Measurements from ENCODE around the gene TRPC4AP. TPM values are rescaled to one million over a fixed set of nuclear protein-coding genes. Genes with fewer than 3 reads are reported as not detected.

Gene TRPC4AP
- total RNA-seq, 3 donors from 2014 or later (not counting 1 experiment from before 2014, with no cell fraction given) = 72.3 to 79.0 (median 74.4) TPM

- H3K4me1 ChIP-seq (ENCODE audit: control insufficient read depth, insufficient read depth, low read length) = no peaks in the 10 kb centered on the region
- no peak for TF ChIP-seq CTCF (IDR thresholded peaks at IDR 0.05)
- Mint-ChIP-seq H3K4me3 (no peak overlapping the region), H3K4me1 (peaks cover 0 to 16% of the 10 kb centered on the region in 2 donors), H3K27ac (no peak overlapping the region), H3K36me3 (peaks cover 11% of the 10 kb centered on the region), H3K27me3 (ENCODE audit: low read depth in 2 of 2) (no peaks in the 10 kb centered on the region), H3K9me3 (no peaks in the 10 kb centered on the region)
- intact Hi-C loops (cut with micrococcal nuclease) = no loop called here
- H3K4me3 ChIP-seq (ENCODE audit: low read length) = no peak overlapping the region
- WGBS (ENCODE audit: insufficient coverage) = 98% methylated on average over 11 of the region's 14 CpGs
- no peaks in the 10 kb centered on the region for H3K27me3 ChIP-seq (ENCODE audit: control insufficient read depth, insufficient read depth, low read length)
- no peaks in the 10 kb centered on the region for H3K9me3 ChIP-seq (ENCODE audit: control insufficient read depth, insufficient read depth, low read length)
- ATAC-seq = no peak
- DNase-seq = no peak
- H3K36me3 ChIP-seq (ENCODE audit: control insufficient read depth, insufficient read depth, low read length) = peaks cover 92% of the 10 kb centered on the region
- no peak overlapping the region for H3K27ac ChIP-seq (ENCODE audit: low read length)
Observed at GRCh38 chr20:35008411-35009342, 83.9 kb downstream of the TRPC4AP start.

GRCh38 chr20:35007891-35008290 lies 84.7 kb downstream of the TRPC4AP start:
- H3K36me3 Mint-ChIP-seq = peaks cover 11% of the 10 kb centered on the region
- Histone ChIP-seq H3K9me3 (ENCODE audit: control insufficient read depth, insufficient read depth, low read length) (no peaks in the 10 kb centered on the region), H3K36me3 (ENCODE audit: control insufficient read depth, insufficient read depth, low read length) (peaks cover 94% of the 10 kb centered on the region), H3K4me1 (ENCODE audit: control insufficient read depth, insufficient read depth, low read length) (no peaks in the 10 kb centered on the region), H3K27ac (ENCODE audit: low read length) (no peak overlapping the region), H3K4me3 (ENCODE audit: low read length) (no peak overlapping the region), H3K27me3 (ENCODE audit: control insufficient read depth, insufficient read depth, low read length) (no peaks in the 10 kb centered on the region)
- no peak overlapping the region for H3K4me3 Mint-ChIP-seq
- H3K9me3 Mint-ChIP-seq = no peaks in the 10 kb centered on the region
- DNase-seq (no peak), ATAC-seq (no peak)
- WGBS (ENCODE audit: insufficient coverage) = 97% methylated on average over 12 of the region's 12 CpGs
- no peak for TF ChIP-seq CTCF (IDR thresholded peaks at IDR 0.05)
- peaks cover 0 to 16% of the 10 kb centered on the region in 2 donors for H3K4me1 Mint-ChIP-seq
- intact Hi-C loops (cut with micrococcal nuclease) = no loop called here
- no peak overlapping the region for H3K27ac Mint-ChIP-seq
- no peaks in the 10 kb centered on the region for H3K27me3 Mint-ChIP-seq (ENCODE audit: low read depth in 2 of 2)

- no peak overlapping the region for H3K4me3 Mint-ChIP-seq
- Histone ChIP-seq H3K27ac (ENCODE audit: low read length) (no peak overlapping the region), H3K4me1 (ENCODE audit: control insufficient read depth, insufficient read depth, low read length) (no peaks in the 10 kb centered on the region), H3K4me3 (ENCODE audit: low read length) (no peak overlapping the region), H3K36me3 (ENCODE audit: control insufficient read depth, insufficient read depth, low read length) (peaks cover 94% of the 10 kb centered on the region), H3K9me3 (ENCODE audit: control insufficient read depth, insufficient read depth, low read length) (no peaks in the 10 kb centered on the region), H3K27me3 (ENCODE audit: control insufficient read depth, insufficient read depth, low read length) (no peaks in the 10 kb centered on the region)
- TF ChIP-seq CTCF (IDR thresholded peaks at IDR 0.05) = no peak
- H3K4me1 Mint-ChIP-seq = peaks cover 0 to 16% of the 10 kb centered on the region in 2 donors
- DNase-seq (no peak), ATAC-seq (no peak)
- intact Hi-C loops (cut with micrococcal nuclease) = no loop called here
- 86% methylated on average over 8 of the region's 9 CpGs for WGBS (ENCODE audit: insufficient coverage)
- no peaks in the 10 kb centered on the region for H3K9me3 Mint-ChIP-seq
- H3K27me3 Mint-ChIP-seq (ENCODE audit: low read depth in 2 of 2) = no peaks in the 10 kb centered on the region
- H3K36me3 Mint-ChIP-seq = peaks cover 11% of the 10 kb centered on the region
- H3K27ac Mint-ChIP-seq = no peak overlapping the region
Observed at GRCh38 chr20:35007413-35007812, 85.2 kb downstream of the TRPC4AP start.
